ENCODE measurements around the gene TMX3.

GRCh38 chr18:68727506-68727905 is 12.6 kb upstream of the TMX3 start:
- no peak for TF ChIP-seq CTCF (conservative IDR thresholded peaks at IDR 0.05)
- TF ChIP-seq EZH2 (IDR thresholded peaks at IDR 0.05; ENCODE audit: low read depth): no peak
